H9 (cell line): ENCODE data around the gene CCL20. TPM values are rescaled to one million over a fixed set of nuclear protein-coding genes. Genes with fewer than 3 reads are reported as not detected.

ENCODE experiments used
- DNase-seq: peaks from one replicate; pipeline ENCODE4 v3.0.0-alpha.2; 2017
- H2AFZ ChIP-seq: one replicate; pipeline ENCODE4 v1.6.1; 2013; ENCODE audit warnings: mild to moderate bottlenecking, low read length, control low read depth, moderate library complexity
- H2AK5ac ChIP-seq: 2 replicates; pipeline ENCODE4 v1.6.1; 2013; ENCODE audit warnings: low read length, control low read depth, mixed read lengths; ENCODE audit not compliant: insufficient read length
- H2BK120ac ChIP-seq: one replicate; pipeline ENCODE4 v1.6.1; 2013; ENCODE audit warnings: low read depth, mild to moderate bottlenecking, low read length, control low read depth, inconsistent platforms; ENCODE audit not compliant: poor library complexity, severe bottlenecking
- H2BK12ac ChIP-seq: 2 replicates; pipeline ENCODE4 v1.6.1; 2013; ENCODE audit warnings: low read length, control low read depth, mixed read lengths, low read depth; ENCODE audit not compliant: insufficient read length
- H2BK15ac ChIP-seq: 2 replicates; pipeline ENCODE4 v1.6.1; 2013; ENCODE audit warnings: low read depth, low read length, control low read depth
- H2BK20ac ChIP-seq: one replicate; pipeline ENCODE4 v1.6.1; 2013; ENCODE audit warnings: low read depth, mild to moderate bottlenecking, low read length, control low read depth, inconsistent platforms; ENCODE audit not compliant: poor library complexity, severe bottlenecking
- H2BK5ac ChIP-seq: 2 replicates; pipeline ENCODE4 v1.6.1; 2013; ENCODE audit warnings: low read length, control low read depth, mixed read lengths; ENCODE audit not compliant: insufficient read length
- H3K14ac ChIP-seq: 2 replicates; pipeline ENCODE4 v1.6.1; 2013; ENCODE audit warnings: low read length, control low read depth; ENCODE audit not compliant: insufficient read depth
- H3K18ac ChIP-seq: 2 replicates; pipeline ENCODE4 v1.6.1; 2013; ENCODE audit warnings: low read depth, mild to moderate bottlenecking, mixed read lengths, low read length, control low read depth; ENCODE audit not compliant: insufficient read length
- H3K23ac ChIP-seq: 2 replicates; pipeline ENCODE4 v1.6.1; 2013; ENCODE audit warnings: low read length, control low read depth, mixed read lengths, low read depth; ENCODE audit not compliant: insufficient read length
- H3K23me2 ChIP-seq: 2 replicates; pipeline ENCODE4 v1.6.1; 2013; ENCODE audit warnings: low read depth, mild to moderate bottlenecking, mixed read lengths, low read length, control low read depth; ENCODE audit not compliant: insufficient read length, poor library complexity, severe bottlenecking
- H3K27ac ChIP-seq: 2 replicates; pipeline ENCODE4 v1.5.1; 2013; ENCODE audit warnings: low read length, control low read depth, mixed read lengths, low read depth; ENCODE audit not compliant: insufficient read length
- H3K27me3 ChIP-seq: 2 replicates; pipeline ENCODE4 v1.6.1; 2013; ENCODE audit warnings: low read length, control low read depth, inconsistent platforms; ENCODE audit not compliant: insufficient read depth
- H3K4ac ChIP-seq: 2 replicates; pipeline ENCODE4 v1.6.1; 2013; ENCODE audit warnings: low read depth, mild to moderate bottlenecking, control low read depth, inconsistent platforms, low read length, moderate library complexity
- H3K4me1 ChIP-seq: 2 replicates; pipeline ENCODE4 v1.6.1; 2013; ENCODE audit warnings: low read length, control low read depth, inconsistent platforms; ENCODE audit not compliant: insufficient read depth
- H3K4me2 ChIP-seq: 2 replicates; pipeline ENCODE4 v1.6.1; 2013; ENCODE audit warnings: low read length, control low read depth, mixed read lengths; ENCODE audit not compliant: insufficient read length, insufficient read depth
- H3K56ac ChIP-seq: 2 replicates; pipeline ENCODE4 v1.6.1; 2013; ENCODE audit warnings: low read depth, mild to moderate bottlenecking, mixed read lengths, low read length, control low read depth; ENCODE audit not compliant: insufficient read length
- H3K79me1 ChIP-seq: 2 replicates; pipeline ENCODE4 v1.6.1; 2013; ENCODE audit warnings: low read depth, mild to moderate bottlenecking, moderate library complexity, low read length, control low read depth, inconsistent platforms; ENCODE audit not compliant: insufficient read depth, poor library complexity, severe bottlenecking
- H3K79me2 ChIP-seq: 2 replicates; pipeline ENCODE4 v1.6.1; 2013; ENCODE audit warnings: low read length, control low read depth, inconsistent platforms; ENCODE audit not compliant: insufficient read depth
- H3K9ac ChIP-seq: 2 replicates; pipeline ENCODE4 v1.6.1; 2013; ENCODE audit warnings: low read length, control low read depth, mixed read lengths; ENCODE audit not compliant: insufficient read length; ENCODE audit errors: extremely low read depth
- H3K9me3 ChIP-seq: one replicate; pipeline ENCODE4 v1.6.1; 2013; ENCODE audit warnings: low read depth, low read length, inconsistent platforms; ENCODE audit not compliant: control insufficient read depth
- H3T11ph ChIP-seq: one replicate; pipeline ENCODE4 v1.6.1; 2013; ENCODE audit warnings: mild to moderate bottlenecking, low read length, control low read depth, inconsistent platforms
- H4K20me1 ChIP-seq: one replicate; pipeline ENCODE4 v1.6.1; 2013; ENCODE audit not compliant: control insufficient read depth, insufficient read length, insufficient read depth
- H4K5ac ChIP-seq: 2 replicates; pipeline ENCODE4 v1.6.1; 2013; ENCODE audit warnings: low read depth, mild to moderate bottlenecking, mixed read lengths, low read length, control low read depth; ENCODE audit not compliant: insufficient read length
- H4K8ac ChIP-seq: replicated peaks from 2 replicates; pipeline ENCODE4 v1.6.1; 2013; ENCODE audit warnings: low read length, control low read depth, mixed read lengths, low read depth; ENCODE audit not compliant: insufficient read length
- H4K91ac ChIP-seq: 2 replicates; pipeline ENCODE4 v1.6.1; 2013; ENCODE audit warnings: low read depth, mild to moderate bottlenecking, moderate library complexity, mixed read lengths, low read length, control low read depth; ENCODE audit not compliant: insufficient read length
- H3K27ac Mint-ChIP-seq, 3 experiments: 2 replicates in 2 of 3; 3 replicates in 1 of 3; pipeline ENCODE4 v1.8.0; 2020 to 2021; ENCODE audit warnings: mixed read lengths in 3 of 3, mild to moderate bottlenecking in 1 of 3, moderate library complexity in 1 of 3
- H3K27me3 Mint-ChIP-seq: 2 replicates; pipeline ENCODE4 v1.8.0; 2021; ENCODE audit warnings: low read depth, mild to moderate bottlenecking, moderate library complexity, mixed read lengths
- H3K36me3 Mint-ChIP-seq, 3 experiments: 2 replicates in 2 of 3; 3 replicates in 1 of 3; pipeline ENCODE4 v1.8.0; 2020 to 2021; ENCODE audit warnings: low read depth in 3 of 3, mixed read lengths in 3 of 3; ENCODE audit not compliant: insufficient read depth in 1 of 3
- H3K4me1 Mint-ChIP-seq, 2 experiments: 2 replicates each; pipeline ENCODE4 v1.8.0; 2020; ENCODE audit warnings: mixed read lengths in 2 of 2
- H3K4me3 Mint-ChIP-seq, 2 experiments: 2 replicates in 1 of 2; 3 replicates in 1 of 2; pipeline ENCODE4 v1.8.0; 2020 to 2021; ENCODE audit warnings: mild to moderate bottlenecking in 2 of 2, mixed read lengths in 2 of 2, moderate library complexity in 1 of 2
- H3K9me3 Mint-ChIP-seq, 2 experiments: 2 replicates in 1 of 2; 3 replicates in 1 of 2; pipeline ENCODE4 v1.8.0; 2020; ENCODE audit warnings: mild to moderate bottlenecking in 2 of 2, mixed read lengths in 2 of 2, moderate library complexity in 1 of 2
- WGBS: extraction: QIAGEN DNeasy Blood & Tissue Kit; methylation state at CpG from one replicate; pipeline ENCODE4 v1.1.7; 2013; ENCODE audit warnings: missing lambda C conversion rate, low lambda C conversion rate, mixed read lengths; ENCODE audit not compliant: insufficient read length; ENCODE audit errors: extremely low coverage; 5-methylcytosine and 5-hydroxymethylcytosine counted together
- total RNA-seq: library from RNA; stranded (reverse); gene quantifications from 2 replicates; pipeline ENCODE4 v1.2.1, GENCODE V29; 2021
- TF ChIP-seq, protein P1 (sequence below): fragments of 200-600 bp; sonication (generic); conservative IDR thresholded peaks from 3 replicates; pipeline ENCODE4 v1.8.0; 2021; ENCODE audit warnings: antibody characterized with exemption, mild to moderate bottlenecking

The CCL20 gene
- total RNA-seq, 1 experiment from 2014 or later, result not detected

DNA sequence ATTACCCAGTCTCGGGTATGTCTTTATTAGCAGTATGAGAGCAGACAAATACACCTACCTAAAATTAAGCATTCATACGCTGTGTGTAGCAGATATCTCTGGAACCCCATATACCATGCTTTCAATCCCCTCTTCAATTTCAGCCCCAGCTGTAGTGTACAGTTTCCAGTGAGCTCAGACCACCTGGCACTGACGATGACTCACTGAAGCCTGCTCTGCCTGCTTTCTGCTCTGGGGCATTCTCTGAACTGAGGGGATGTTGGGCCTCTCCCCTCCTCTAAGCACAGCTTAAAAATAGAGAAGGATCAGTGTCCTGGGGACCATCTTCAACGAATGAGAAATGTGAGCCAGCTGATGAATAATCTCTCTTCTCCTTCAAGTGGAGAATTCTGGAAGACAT lies 8.7 kb upstream of the CCL20 start:
- H4K8ac ChIP-seq, result no peak overlapping the region
- no peaks in the 10 kb centered on the region for H3K79me1 ChIP-seq
- no peaks in the 10 kb centered on the region for H4K20me1 ChIP-seq
- peaks cover 7 to 12% of the 10 kb centered on the region in 2 experiments; a peak in 3 of 4 replicates for H3K4me1 Mint-ChIP-seq
- no peak overlapping the region for H2AFZ ChIP-seq
- H2BK120ac ChIP-seq, result no peak overlapping the region
- H2BK15ac ChIP-seq, result no peak overlapping the region
- 0 out of 2 replicates have a peak, but pooled peaks cover 1% of the 10 kb centered on the region for H3K4me1 ChIP-seq
- H3K18ac ChIP-seq, result no peak overlapping the region
- no peak overlapping the region for H3K4me2 ChIP-seq
- no peak overlapping the region for H4K5ac ChIP-seq
- no peak overlapping the region for H3K9ac ChIP-seq
- H3K36me3 Mint-ChIP-seq, result no peaks in the 10 kb centered on the region
- no peak overlapping the region for H3K56ac ChIP-seq
- H4K91ac ChIP-seq, result no peak overlapping the region
- no peak overlapping the region for H3K4ac ChIP-seq
- H3K23ac ChIP-seq, result no peak overlapping the region
- H3K9me3 ChIP-seq, result no peaks in the 10 kb centered on the region
- H3K9me3 Mint-ChIP-seq, result no peaks in the 10 kb centered on the region
- H3K79me2 ChIP-seq, result no peaks in the 10 kb centered on the region
- H2BK5ac ChIP-seq, result no peak overlapping the region
- no peaks in the 10 kb centered on the region for H3K27me3 Mint-ChIP-seq
- TF ChIP-seq, protein P1, sequence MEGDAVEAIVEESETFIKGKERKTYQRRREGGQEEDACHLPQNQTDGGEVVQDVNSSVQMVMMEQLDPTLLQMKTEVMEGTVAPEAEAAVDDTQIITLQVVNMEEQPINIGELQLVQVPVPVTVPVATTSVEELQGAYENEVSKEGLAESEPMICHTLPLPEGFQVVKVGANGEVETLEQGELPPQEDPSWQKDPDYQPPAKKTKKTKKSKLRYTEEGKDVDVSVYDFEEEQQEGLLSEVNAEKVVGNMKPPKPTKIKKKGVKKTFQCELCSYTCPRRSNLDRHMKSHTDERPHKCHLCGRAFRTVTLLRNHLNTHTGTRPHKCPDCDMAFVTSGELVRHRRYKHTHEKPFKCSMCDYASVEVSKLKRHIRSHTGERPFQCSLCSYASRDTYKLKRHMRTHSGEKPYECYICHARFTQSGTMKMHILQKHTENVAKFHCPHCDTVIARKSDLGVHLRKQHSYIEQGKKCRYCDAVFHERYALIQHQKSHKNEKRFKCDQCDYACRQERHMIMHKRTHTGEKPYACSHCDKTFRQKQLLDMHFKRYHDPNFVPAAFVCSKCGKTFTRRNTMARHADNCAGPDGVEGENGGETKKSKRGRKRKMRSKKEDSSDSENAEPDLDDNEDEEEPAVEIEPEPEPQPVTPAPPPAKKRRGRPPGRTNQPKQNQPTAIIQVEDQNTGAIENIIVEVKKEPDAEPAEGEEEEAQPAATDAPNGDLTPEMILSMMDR, result no peak
- no peak overlapping the region for H3T11ph ChIP-seq
- no peak overlapping the region for H2AK5ac ChIP-seq
- H3K4me3 Mint-ChIP-seq, result no peak overlapping the region
- H2BK12ac ChIP-seq, result no peak overlapping the region
- H3K27ac ChIP-seq, result no peak overlapping the region
- H2BK20ac ChIP-seq, result no peak overlapping the region
- WGBS, result no CpG with 5 or more reads among the region's 4 CpGs
- no peak for DNase-seq
- no peak overlapping the region for H3K27ac Mint-ChIP-seq
- no peaks in the 10 kb centered on the region for H3K27me3 ChIP-seq
- H3K23me2 ChIP-seq, result no peaks in the 10 kb centered on the region
- H3K14ac ChIP-seq, result no peak overlapping the region
